T-helper 1 cell (primary cell): ENCODE results near the gene DYRK1B.
A peak's percentile ranks its signal among the peaks of the same experiment; 100 is the strongest.

Experiments
- DNase-seq, 5 donors: peaks; one replicate each; pipeline ENCODE4 v3.0.0-alpha.2; 2012 to 2020

Gene DYRK1B

DNA sequence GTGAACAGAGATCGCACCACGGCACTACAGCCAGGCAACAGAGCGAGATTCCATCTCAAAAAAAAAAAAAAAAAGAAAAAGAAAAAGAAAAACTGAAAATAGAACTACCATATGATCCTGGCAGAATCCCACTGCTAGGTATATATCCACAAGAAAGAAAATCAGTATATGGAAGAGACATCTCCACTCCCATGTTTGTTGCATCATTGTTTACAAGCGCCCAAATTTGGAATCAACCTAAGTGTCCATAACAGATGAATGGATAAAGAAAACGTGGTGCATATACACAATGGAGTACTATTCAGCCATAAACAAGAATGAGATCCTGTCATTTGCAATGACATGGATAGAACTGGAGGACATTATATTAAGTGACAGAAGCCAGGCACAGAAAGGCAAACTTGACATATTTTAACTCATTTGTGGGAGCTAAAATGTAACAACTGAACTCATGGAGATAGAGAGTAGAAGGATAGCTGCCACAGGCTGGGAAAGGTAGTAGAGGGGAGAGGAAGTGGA is 26.1 kb downstream of the DYRK1B start:
- no peak for DNase-seq

DNA sequence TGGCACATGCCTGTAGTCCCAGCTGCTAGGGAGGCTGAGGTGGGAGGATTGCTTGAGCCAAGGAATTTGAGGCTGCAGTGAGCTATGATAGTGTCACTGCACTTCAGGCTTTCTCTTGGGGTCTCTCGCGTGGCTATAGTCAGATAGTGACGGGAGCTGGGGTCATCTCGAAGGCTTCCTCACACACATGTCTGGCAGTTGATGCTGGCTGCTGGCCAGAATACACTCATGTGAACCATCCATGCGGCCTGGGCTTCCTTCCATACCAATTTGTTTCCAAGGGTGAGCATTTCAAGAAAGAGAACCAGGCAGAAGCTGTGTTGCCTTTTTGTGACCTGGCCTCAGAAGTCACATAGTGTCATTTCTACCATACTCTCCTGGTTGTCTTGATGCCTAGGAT is 28.9 kb downstream of the DYRK1B start:
- no peak for DNase-seq

DNA sequence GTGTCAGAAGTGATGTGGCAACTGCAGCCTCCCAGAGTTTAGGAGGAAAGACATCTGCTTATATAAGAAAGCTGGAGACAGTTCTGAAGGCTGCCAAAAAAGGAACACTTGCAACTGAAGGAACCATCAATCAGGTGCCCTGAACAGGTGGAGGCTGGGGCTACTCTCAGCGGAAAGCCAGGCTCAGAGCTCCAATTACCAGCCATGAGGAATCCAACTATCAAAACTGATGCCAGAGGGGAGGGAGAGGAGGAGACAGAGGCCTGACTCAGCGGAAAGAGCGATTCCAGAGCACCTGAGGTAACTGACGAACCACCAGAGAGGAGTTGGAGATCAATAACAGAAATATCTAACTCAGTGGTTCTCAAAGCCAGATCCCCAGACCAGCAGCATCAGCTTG is 31.0 kb downstream of the DYRK1B start:
- DNase-seq = no peak

DNA sequence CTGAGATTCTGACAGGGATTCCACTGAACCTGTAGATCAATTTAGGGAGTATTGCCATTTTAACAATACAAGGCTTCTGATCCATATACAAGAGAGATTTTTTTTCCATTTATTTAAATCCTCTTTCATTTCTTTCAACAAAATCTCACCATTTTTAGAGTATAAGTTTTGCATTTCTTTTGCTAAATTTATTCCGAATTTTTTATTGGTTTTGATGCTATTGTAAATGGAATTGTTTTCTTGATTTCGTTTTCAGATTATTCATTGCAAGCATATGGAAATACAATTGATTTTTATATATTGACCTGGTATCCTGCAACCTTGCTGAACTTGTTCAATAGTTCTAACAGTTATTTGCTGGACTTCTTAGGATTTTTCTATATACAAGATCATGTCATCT is 36.9 kb downstream of the DYRK1B start:
- DNase-seq = no peak

DNA sequence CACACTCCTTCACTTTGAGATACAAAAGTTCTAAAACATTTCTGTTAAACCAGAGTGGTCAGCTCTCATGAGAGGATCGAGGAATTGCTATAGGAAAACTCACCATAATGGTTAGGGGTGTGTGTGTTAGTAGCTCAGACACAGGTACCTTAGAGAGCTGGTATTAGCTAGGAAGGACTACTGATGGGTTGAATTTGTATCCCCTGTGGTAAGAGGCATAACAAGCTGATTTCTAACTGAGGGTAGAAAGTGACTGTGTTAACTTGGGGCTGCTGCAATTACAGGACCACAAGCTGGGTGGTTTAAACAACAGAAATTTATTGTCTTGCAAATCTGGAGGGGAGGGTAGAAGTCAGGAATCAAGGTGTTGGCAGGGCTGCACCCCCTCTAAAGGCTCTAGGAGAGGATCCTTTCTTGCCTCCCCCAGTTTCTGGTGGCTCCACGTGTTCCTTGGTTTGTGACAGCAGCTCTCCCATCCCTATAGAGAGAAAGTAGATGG is 37.9 kb downstream of the DYRK1B start:
- DNase-seq = no peak

DNA sequence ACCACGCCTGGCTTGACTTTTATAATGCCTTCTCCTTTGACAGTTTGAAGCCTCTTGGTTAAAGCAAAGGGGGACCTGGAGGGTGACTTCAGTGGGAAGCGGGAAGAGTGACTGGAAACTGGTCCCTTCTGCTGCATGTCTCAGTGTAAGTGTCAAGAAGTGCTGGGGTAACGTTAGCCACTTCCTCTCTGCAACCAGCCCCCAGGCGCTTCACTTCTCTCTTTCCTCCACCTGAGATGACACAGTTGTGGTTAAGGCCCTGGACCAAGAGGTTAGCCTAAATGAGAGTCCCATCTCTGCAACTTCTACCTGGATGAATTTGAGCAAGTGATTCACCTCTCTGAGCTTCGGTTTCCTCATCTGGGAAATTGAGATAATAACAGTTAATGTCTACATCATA is 39.0 kb downstream of the DYRK1B start:
- no peak for DNase-seq

DNA sequence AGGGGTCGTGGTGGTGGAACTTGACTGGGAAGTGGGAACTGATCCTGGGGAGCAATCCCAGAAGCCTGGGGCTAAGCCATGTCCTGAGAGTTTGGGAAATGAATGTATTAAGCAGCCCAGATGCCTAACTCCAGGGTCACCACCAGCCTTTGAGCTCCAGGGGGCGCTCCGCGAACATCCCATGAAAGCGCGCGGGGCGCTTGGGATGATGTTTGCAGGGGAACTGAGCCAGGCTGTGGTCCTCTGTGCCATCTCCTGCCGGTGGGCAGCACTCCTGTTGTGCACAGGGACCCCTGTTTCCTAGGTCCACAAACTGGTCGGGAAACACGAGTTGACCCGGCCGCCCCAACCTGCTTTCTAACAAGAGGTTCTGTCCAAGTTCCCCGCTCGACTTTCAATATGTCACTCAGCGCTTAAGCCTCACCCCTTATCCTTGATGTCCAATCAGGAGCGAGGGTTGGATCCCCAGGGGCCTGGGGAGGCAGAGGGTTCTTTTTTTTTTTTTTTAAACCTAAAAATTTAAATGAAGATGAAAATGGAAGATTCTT is 40.9 kb downstream of the DYRK1B start:
- peak; percentile 35 to 68 (median 56) for DNase-seq

DNA sequence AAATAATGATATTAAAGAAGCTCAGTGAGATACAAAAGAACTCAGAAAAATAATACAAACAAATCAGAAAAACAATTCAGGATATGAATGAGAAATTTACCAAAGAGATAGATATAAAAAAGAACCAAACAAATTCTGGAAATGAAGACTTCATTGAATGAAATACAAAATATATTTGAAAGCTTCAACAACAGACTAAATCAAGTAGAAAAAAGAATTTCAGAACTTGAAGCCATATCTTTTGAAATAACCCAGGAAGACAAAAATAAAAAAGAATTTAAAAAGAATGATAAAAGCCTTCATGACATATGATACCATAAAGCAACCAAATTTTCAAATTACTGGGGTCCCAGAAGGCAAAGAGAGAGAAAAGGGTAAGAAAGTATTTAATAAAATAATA is 45.7 kb downstream of the DYRK1B start:
- no peak for DNase-seq

DNA sequence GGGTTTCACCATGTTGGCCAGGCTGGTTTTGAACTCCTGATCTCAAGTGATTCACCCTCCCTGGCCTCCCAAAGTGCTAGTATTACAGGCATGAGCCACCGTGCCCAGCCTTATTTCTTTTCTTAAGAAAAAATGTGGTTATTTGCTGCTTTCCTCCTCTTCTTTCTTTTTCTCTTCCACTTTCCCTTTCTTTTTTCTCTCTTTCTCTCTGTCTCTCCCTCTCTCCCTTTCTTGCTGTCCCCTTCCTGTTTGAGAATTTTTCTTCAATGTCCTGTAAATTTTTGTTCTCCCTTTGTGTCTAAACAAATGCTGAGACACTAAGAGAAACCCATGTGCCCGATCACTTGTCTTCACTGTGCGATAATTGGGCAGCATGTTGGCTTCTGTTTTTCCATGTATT is 53.1 kb downstream of the DYRK1B start:
- DNase-seq = no peak

DNA sequence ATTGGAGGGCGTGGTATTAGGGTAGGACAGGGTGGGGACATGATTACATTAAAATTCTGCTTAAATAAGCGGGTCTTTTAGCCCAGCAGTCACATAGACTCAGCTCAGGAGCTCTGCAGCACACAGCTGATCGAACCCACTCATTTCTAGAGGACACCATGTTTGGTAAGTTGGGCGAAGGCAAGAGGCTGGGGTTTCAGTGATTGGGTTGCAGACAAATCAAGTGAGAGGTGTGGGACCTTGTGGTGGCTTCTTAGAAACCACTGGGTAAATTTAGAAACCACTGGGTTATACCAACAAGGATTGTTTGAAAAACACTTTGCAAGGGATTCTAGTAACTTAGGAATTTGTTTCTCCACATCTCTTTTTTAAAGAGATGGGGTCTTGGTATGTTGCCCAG is 55.2 kb downstream of the DYRK1B start, which contains the start of gene LEUTX:
Gene LEUTX (plus strand): TSS at position 92 of the 400 bp plus-strand sequence. CDS start 67 bp downstream, at position 159.
- DNase-seq = peak in 1 of 5 donors; percentile 66
